SK-N-MC (cell line): ENCODE results near the gene SLC10A7.

ENCODE experiments used
- EZH2 ChIP-seq: fragments of 200-600 bp; sonication (generic); IDR thresholded peaks from one replicate; pipeline ENCODE4 v1.6.1; 2017; ENCODE audit warnings: antibody characterized with exemption
- POLR2AphosphoS5 ChIP-seq: IDR thresholded peaks from 2 replicates; pipeline ENCODE4 v1.6.1; 2012; ENCODE audit warnings: mild to moderate bottlenecking, low read depth, low read length, borderline replicate concordance

DNA sequence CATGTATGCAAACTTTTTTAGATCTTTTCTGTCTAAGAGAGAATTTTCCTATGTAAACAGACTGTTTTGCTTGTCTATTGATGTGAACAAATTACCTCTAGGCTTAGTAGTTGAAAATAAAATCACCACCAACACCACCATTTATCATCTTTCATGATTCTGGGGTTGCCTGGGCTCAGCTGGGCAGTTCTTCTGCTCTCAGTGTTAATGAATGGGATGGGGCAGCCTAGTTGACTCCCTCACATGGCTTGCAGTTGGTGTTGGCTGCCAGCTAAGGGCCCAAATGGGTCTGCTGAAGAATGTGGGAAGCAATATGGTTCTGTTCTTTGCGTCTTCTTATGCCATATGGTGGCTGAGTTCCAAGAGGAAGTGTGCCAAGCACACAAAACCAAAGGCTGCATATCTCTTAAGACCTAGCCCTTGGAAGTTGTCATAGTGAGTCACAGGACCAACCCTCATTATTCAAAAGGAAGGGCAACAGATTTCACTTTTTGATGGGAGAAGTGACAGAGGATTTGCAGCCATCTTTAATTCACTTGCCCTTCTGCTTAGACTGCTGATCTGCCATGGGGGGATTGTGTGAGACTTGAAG is 289.5 kb downstream of the SLC10A7 start:
- TF ChIP-seq EZH2 (no peak), POLR2AphosphoS5 (no peak)
